ENCODE results near the gene AWAT1. TPM values are rescaled to one million over a fixed set of nuclear protein-coding genes. Genes with fewer than 3 reads are reported as not detected.

Gene AWAT1
- polyA plus RNA-seq, 1 donor (not counting 4 experiments of a cell fraction or from before 2014, with no cell fraction given): not detected

DNA sequence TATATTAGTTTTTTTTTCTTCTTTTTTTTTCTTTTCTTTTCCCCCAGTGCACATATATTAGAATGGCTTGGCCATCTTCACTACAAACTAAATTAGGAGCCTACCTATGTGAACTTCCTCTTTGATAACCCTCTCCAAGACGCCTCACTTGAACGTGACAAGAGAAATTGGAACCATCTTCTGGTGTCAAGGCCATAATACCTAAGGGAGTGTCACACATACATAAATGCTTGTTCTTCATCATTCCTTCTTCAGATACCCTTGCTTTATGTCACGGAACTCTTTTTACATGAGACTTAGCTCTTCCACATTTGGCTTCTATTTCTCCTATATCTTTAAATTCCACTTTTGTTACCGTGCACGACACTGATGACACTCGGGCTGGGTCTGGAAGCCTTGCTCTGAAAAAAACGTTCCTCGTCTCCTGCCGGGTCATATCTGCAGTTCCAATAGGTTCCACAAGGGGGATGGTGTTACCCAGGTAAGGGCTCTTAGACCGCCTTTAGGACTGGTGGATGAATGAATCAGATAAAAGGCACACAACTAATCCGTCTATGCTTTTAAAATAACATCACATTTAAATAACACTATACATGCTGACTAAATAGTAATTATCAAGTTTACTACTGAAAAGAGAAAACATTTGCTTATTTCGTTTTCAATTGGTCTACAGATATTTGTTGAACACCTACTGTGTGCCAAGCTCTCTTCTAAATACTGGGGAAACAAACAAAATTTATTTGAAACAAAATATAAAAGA is 37.3 kb upstream of the AWAT1 start:
- dilution Hi-C loops (cut with MboI; ENCODE audit: extremely low pct_ligation_motif_present, low sequenced_read_pairs): no loop called here
- peaks cover 4% of the 10 kb centered on the region for H3K27me3 ChIP-seq (ENCODE audit: control insufficient read depth, extremely low read depth, insufficient read depth, low read length)
- no peaks in the 10 kb centered on the region for H3K9me1 ChIP-seq (ENCODE audit: control insufficient read depth, extremely low read depth, insufficient read depth, low read length)
- H3K4me1 ChIP-seq (ENCODE audit: control insufficient read depth, extremely low read depth, insufficient read depth, low read length): no peaks in the 10 kb centered on the region
- DNase-seq (ENCODE audit: low read depth, low spot score) (peak; percentile 36), FAIRE-seq (peak; percentile 5)
- H3K9me3 ChIP-seq (ENCODE audit: control insufficient read depth, low read depth, low read length): no peaks in the 10 kb centered on the region
- H3K27ac ChIP-seq (ENCODE audit: control insufficient read depth, insufficient read depth, low read length): no peak overlapping the region
- no peak overlapping the region for H2AFZ ChIP-seq (ENCODE audit: control insufficient read depth, low read length)
- TF ChIP-seq EZH2 (IDR thresholded peaks at IDR 0.05; ENCODE audit: low read length) (no peak), CTCF (optimal IDR thresholded peaks at IDR 0.05 in 1 of 3, IDR thresholded peaks at IDR 0.05 in 1 of 3, conservative IDR thresholded peaks at IDR 0.05 in 1 of 3; ENCODE audit: extremely low read depth in 1 of 3, insufficient read depth in 2 of 3, low read length in 3 of 3) (peak; percentile 63 to 68 (median 68))
- H3K79me2 ChIP-seq (ENCODE audit: control insufficient read depth, insufficient read depth, low read length): no peaks in the 10 kb centered on the region
- no peak overlapping the region for H3K9ac ChIP-seq (ENCODE audit: control insufficient read depth, extremely low read depth, insufficient read depth, low read length)
- no peaks in the 10 kb centered on the region for H4K20me1 ChIP-seq (ENCODE audit: control insufficient read depth, extremely low read depth, insufficient read depth, low read length)
- no peak overlapping the region for H3K4me2 ChIP-seq (ENCODE audit: control insufficient read depth, extremely low read depth, insufficient read depth, low read depth, low read length)
- no peak overlapping the region for H3K4me3 ChIP-seq (ENCODE audit: control insufficient read depth in 2 of 3, extremely low read depth in 1 of 3, insufficient read depth in 2 of 3, low read depth in 1 of 3, low read length in 3 of 3)
- no peaks in the 10 kb centered on the region for H3K36me3 ChIP-seq (ENCODE audit: control insufficient read depth in 2 of 2, extremely low read depth in 1 of 2, insufficient read depth in 2 of 2, low read length in 2 of 2)

- no peak overlapping the region for H3K27ac ChIP-seq (ENCODE audit: control insufficient read depth, insufficient read depth, low read length)
- H3K4me1 ChIP-seq (ENCODE audit: control insufficient read depth, extremely low read depth, insufficient read depth, low read length): no peaks in the 10 kb centered on the region
- H3K4me2 ChIP-seq (ENCODE audit: control insufficient read depth, extremely low read depth, insufficient read depth, low read depth, low read length): no peak overlapping the region
- H3K4me3 ChIP-seq (ENCODE audit: control insufficient read depth in 2 of 3, extremely low read depth in 1 of 3, insufficient read depth in 2 of 3, low read depth in 1 of 3, low read length in 3 of 3): no peak overlapping the region
- dilution Hi-C loops (cut with MboI; ENCODE audit: extremely low pct_ligation_motif_present, low sequenced_read_pairs): no loop called here
- H4K20me1 ChIP-seq (ENCODE audit: control insufficient read depth, extremely low read depth, insufficient read depth, low read length): no peaks in the 10 kb centered on the region
- H3K79me2 ChIP-seq (ENCODE audit: control insufficient read depth, insufficient read depth, low read length): no peaks in the 10 kb centered on the region
- H3K9ac ChIP-seq (ENCODE audit: control insufficient read depth, extremely low read depth, insufficient read depth, low read length): no peak overlapping the region
- no peaks in the 10 kb centered on the region for H3K36me3 ChIP-seq (ENCODE audit: control insufficient read depth in 2 of 2, extremely low read depth in 1 of 2, insufficient read depth in 2 of 2, low read length in 2 of 2)
- DNase-seq (ENCODE audit: low read depth, low spot score) (no peak), FAIRE-seq (no peak)
- H3K27me3 ChIP-seq (ENCODE audit: control insufficient read depth, extremely low read depth, insufficient read depth, low read length): peaks cover 7% of the 10 kb centered on the region
- TF ChIP-seq EZH2 (IDR thresholded peaks at IDR 0.05; ENCODE audit: low read length): no peak
- TF ChIP-seq CTCF (optimal IDR thresholded peaks at IDR 0.05 in 1 of 3, IDR thresholded peaks at IDR 0.05 in 1 of 3, conservative IDR thresholded peaks at IDR 0.05 in 1 of 3; ENCODE audit: extremely low read depth in 1 of 3, insufficient read depth in 2 of 3, low read length in 3 of 3): no peak
- H3K9me3 ChIP-seq (ENCODE audit: control insufficient read depth, low read depth, low read length): no peaks in the 10 kb centered on the region
- no peak overlapping the region for H2AFZ ChIP-seq (ENCODE audit: control insufficient read depth, low read length)
- H3K9me1 ChIP-seq (ENCODE audit: control insufficient read depth, extremely low read depth, insufficient read depth, low read length): no peaks in the 10 kb centered on the region
Observed at GRCh38 chrX:70201732-70202131, 32.7 kb upstream of the AWAT1 start.

All from keratinocyte (primary cell).